Adrenal gland (tissue), 5 donors: ENCODE data around the gene SIGLEC9.

ENCODE experiments used
- CTCF ChIP-seq, 6 experiments: fragments of 450-650 bp in 4 of 6; fragments of 200-600 bp in 2 of 6; sonication (generic) in 1 of 6; IDR thresholded peaks; 1 replicate in 5 of 6; 2 replicates in 1 of 6; pipeline versions ENCODE4 v1.5.1 to v1.8.0; 2016 to 2021; ENCODE audit warnings: antibody characterized with exemption in 6 of 6, mild to moderate bottlenecking in 2 of 6, moderate library complexity in 1 of 6
- POLR2A ChIP-seq, 2 donors: fragments of 450-650 bp; IDR thresholded peaks; one replicate each; pipeline ENCODE4 v1.6.1; 2017; ENCODE audit warnings: antibody characterized with exemption in 2 of 2, mild to moderate bottlenecking in 2 of 2, moderate library complexity in 1 of 2
- donor health status: DM: no; HTN: no; CAD: no.

- TF ChIP-seq POLR2A (IDR thresholded peaks at IDR 0.05) (no peak), CTCF (IDR thresholded peaks at IDR 0.05) (no peak)
Measured at GRCh38 chr19:51138549-51138979, 13.9 kb downstream of the SIGLEC9 start.
